HUES64 (cell line): ENCODE measurements around the gene CEBPZ. TPM values are rescaled to one million over a fixed set of nuclear protein-coding genes. Genes with fewer than 3 reads are reported as not detected.
A peak's percentile ranks its signal among the peaks of the same experiment; 100 is the strongest.

Experiments used
- H3K27ac ChIP-seq: 2 replicates; pipeline ENCODE4 v1.7.0; 2013; ENCODE audit warnings: low read depth, low read length, inconsistent platforms
- H3K27me3 ChIP-seq: 2 replicates; pipeline ENCODE4 v1.6.1; 2013; ENCODE audit warnings: mild to moderate bottlenecking, low read length; ENCODE audit not compliant: insufficient read depth
- H3K36me3 ChIP-seq: 2 replicates; pipeline ENCODE4 v1.6.1; 2013; ENCODE audit warnings: mild to moderate bottlenecking, low read length; ENCODE audit not compliant: insufficient read depth
- H3K4me1 ChIP-seq: 2 replicates; pipeline ENCODE4 v1.6.1; 2013; ENCODE audit warnings: mild to moderate bottlenecking, low read length, moderate library complexity; ENCODE audit not compliant: insufficient read depth
- H3K4me3 ChIP-seq: 2 replicates; pipeline ENCODE4 v1.5.1; 2013; ENCODE audit warnings: mild to moderate bottlenecking, low read length, moderate library complexity
- H3K9ac ChIP-seq: 2 replicates; pipeline ENCODE4 v1.6.1; 2013; ENCODE audit warnings: mild to moderate bottlenecking, low read depth, low read length
- H3K9me3 ChIP-seq: 2 replicates; pipeline ENCODE4 v1.6.1; 2013; ENCODE audit warnings: low read depth, low read length; ENCODE audit not compliant: insufficient read depth
- WGBS: fragments of 150-250, 120-280 bp; methylation state at CpG from one replicate; pipeline ENCODE4 v1.1.7; 2013; ENCODE audit warnings: missing lambda C conversion rate; 5-methylcytosine and 5-hydroxymethylcytosine counted together
- polyA plus RNA-seq, 2 experiments: library from polyadenylated mRNA; stranded (reverse); fragments of 50-300 nt; gene quantifications; one replicate each; pipeline ENCODE4 v1.2.3, GENCODE V29; 2013

CEBPZ gene, protein sequence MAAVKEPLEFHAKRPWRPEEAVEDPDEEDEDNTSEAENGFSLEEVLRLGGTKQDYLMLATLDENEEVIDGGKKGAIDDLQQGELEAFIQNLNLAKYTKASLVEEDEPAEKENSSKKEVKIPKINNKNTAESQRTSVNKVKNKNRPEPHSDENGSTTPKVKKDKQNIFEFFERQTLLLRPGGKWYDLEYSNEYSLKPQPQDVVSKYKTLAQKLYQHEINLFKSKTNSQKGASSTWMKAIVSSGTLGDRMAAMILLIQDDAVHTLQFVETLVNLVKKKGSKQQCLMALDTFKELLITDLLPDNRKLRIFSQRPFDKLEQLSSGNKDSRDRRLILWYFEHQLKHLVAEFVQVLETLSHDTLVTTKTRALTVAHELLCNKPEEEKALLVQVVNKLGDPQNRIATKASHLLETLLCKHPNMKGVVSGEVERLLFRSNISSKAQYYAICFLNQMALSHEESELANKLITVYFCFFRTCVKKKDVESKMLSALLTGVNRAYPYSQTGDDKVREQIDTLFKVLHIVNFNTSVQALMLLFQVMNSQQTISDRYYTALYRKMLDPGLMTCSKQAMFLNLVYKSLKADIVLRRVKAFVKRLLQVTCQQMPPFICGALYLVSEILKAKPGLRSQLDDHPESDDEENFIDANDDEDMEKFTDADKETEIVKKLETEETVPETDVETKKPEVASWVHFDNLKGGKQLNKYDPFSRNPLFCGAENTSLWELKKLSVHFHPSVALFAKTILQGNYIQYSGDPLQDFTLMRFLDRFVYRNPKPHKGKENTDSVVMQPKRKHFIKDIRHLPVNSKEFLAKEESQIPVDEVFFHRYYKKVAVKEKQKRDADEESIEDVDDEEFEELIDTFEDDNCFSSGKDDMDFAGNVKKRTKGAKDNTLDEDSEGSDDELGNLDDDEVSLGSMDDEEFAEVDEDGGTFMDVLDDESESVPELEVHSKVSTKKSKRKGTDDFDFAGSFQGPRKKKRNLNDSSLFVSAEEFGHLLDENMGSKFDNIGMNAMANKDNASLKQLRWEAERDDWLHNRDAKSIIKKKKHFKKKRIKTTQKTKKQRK
- polyA plus RNA-seq (2013, experiment 1 of 2), result 103 TPM
- polyA plus RNA-seq (2013, experiment 2 of 2), result 104 TPM

DNA sequence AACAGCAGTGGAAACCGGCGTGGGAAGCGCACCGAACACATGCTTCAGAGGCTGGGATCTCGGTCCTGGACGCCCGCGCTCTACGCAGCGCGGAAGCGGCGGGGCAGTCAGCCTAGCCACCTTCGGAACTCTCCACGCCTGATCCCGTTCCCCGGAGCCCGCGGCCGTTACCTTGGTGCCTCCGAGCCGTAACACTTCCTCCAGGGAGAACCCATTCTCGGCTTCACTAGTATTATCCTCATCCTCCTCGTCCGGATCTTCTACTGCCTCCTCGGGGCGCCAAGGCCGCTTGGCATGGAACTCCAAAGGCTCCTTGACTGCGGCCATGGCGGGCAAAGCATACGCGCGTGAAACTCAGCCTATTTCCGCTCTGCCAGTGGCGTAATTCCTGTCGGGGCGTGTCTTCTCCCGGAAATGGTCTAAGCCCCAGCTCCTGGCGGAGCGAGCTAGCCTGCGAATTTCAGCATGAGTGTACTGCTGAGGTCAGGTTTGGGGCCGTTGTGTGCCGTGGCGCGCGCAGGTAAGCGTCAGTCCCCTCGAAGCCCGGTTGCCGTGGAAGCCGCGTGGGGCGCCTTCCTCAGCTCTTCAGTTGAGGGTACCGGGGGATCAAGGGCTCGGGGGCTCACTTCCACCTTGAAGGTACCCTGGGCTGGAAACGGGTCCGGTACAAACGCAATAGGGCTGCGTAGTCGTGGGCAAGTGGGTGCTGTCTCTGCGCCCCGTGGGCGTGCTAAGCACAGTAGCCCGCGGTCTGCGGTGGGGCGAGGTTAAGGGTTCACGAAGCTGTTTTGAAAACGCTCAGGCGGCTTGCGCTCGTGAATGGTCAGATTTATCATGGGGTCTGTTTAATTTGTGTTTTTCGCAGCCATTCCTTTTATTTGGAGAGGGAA lies at the start of gene CEBPZ, which contains the start of gene NDUFAF7:
Gene CEBPZ, minus strand, starts transcription at position 356 of the 890 bp plus-strand sequence. Its CDS starts 29 bp downstream, at position 327.
Gene NDUFAF7, plus strand, starts transcription at position 418 of the 890 bp plus-strand sequence. Its CDS starts 48 bp downstream, at position 466.
- peaks cover 40% of the 10 kb centered on the region for H3K4me1 ChIP-seq
- peak within 1 kb of the TSS; percentile 84 for H3K27ac ChIP-seq
- H3K36me3 ChIP-seq, result peaks cover 63% of the 10 kb centered on the region
- WGBS, result under 1% methylated on average over 73 of the region's 73 CpGs
- H3K27me3 ChIP-seq, result no peaks in the 10 kb centered on the region
- H3K4me3 ChIP-seq, result peak within 1 kb of the TSS; percentile 98
- peak within 1 kb of the TSS; percentile 90 for H3K9ac ChIP-seq
- H3K9me3 ChIP-seq, result no peaks in the 10 kb centered on the region

DNA sequence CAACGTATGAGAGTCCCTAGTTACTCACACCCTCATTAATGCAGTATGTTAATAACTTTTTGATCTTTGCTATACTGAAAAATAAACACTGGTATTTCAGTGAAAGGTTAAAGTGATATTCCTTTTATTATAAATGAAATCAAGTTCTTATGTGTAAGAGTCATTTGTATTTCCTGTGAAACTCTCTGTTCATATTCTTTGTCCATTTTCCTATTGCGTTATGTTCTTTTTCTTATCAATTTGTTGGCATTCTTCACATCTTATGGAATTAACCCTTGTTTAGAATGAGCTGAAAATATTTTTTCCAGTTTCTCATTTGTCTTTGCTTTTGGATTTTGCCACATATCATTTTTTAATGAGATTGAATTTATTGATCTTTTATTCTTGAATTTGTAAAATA lies 44.9 kb upstream of the CEBPZ start:
- no peaks in the 10 kb centered on the region for H3K27me3 ChIP-seq
- 0 out of 2 replicates have a peak, but pooled peaks cover 4% of the 10 kb centered on the region for H3K4me1 ChIP-seq
- no peak overlapping the region for H3K27ac ChIP-seq
- H3K9me3 ChIP-seq, result no peaks in the 10 kb centered on the region
- 100% methylated on average over 1 of the region's 2 CpGs for WGBS
- H3K36me3 ChIP-seq, result peaks cover 93% of the 10 kb centered on the region
- no peak overlapping the region for H3K9ac ChIP-seq
- no peak overlapping the region for H3K4me3 ChIP-seq

DNA sequence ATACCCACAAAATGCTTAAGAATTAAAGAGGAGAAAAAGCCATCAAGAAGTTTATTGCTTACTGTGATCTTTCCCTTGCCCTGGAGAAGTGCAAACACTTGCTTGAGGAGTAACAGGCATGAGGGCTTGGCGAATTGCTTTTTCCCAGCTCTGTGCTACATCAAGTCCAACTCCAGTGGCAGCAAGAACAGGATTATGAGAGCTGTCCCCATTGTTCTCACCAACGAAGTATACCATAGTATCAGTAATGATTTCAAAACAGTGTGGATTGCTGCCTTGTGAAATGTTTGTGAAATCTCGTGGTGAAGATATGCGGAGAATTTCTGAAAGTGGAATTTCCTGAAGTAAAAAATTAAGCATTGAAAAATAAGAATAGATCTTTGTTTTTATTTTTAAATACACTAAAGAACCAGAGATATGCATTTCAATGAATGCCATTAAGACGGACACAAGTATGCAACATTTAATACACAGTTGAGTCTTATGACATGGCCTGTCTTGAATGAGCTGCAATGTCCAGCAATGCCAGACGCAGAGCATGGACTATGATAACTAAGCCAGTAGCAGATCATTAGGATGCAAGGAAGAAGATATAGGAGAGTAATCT lies 43.1 kb upstream of the CEBPZ start:
- H3K4me3 ChIP-seq, result no peak overlapping the region
- 0 out of 2 replicates have a peak, but pooled peaks cover 4% of the 10 kb centered on the region for H3K4me1 ChIP-seq
- H3K27ac ChIP-seq, result no peak overlapping the region
- H3K36me3 ChIP-seq, result peaks cover 90% of the 10 kb centered on the region
- WGBS, result 92% methylated on average over 6 of the region's 6 CpGs
- H3K9me3 ChIP-seq, result no peaks in the 10 kb centered on the region
- H3K27me3 ChIP-seq, result no peaks in the 10 kb centered on the region
- H3K9ac ChIP-seq, result no peak overlapping the region

DNA sequence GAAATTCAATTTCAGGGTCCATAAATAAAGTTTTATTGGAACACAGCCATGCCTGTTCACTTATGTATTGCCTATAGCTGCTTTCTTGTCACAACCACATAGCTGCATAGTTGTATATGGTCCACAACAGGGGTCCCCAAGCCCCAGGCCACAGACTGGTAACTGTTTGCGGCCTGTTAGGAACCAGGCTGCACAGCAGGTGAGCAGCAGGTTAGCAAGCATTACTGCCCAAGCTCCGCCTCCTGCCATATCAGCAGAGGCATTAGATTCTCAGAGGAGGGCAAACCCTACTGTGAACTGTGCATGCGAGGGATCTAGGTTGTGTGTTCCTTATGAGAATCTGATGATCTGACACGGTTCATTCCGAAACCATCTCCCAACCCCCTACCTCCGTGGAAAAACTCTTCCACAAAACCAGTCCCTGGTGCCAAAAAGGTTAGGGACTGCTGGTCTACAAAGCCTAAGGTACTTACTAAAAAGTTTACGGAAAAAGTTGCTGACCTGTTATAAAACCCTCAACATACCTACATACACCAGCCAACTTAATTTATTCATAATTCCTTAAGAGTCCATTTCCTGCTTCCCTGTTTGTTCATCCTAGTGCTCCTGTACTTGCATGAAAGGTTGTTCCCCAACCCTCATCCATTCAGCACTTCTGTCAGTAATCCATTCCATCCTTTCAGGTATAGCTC lies 40.1 kb upstream of the CEBPZ start:
- Histone ChIP-seq H3K4me1 (0 out of 2 replicates have a peak, but pooled peaks cover 4% of the 10 kb centered on the region), H3K27me3 (no peaks in the 10 kb centered on the region), H3K27ac (no peak overlapping the region), H3K9me3 (no peaks in the 10 kb centered on the region), H3K36me3 (peaks cover 94% of the 10 kb centered on the region), H3K4me3 (no peak overlapping the region), H3K9ac (no peak overlapping the region)
- WGBS, result 83% methylated on average over 7 of the region's 7 CpGs

DNA sequence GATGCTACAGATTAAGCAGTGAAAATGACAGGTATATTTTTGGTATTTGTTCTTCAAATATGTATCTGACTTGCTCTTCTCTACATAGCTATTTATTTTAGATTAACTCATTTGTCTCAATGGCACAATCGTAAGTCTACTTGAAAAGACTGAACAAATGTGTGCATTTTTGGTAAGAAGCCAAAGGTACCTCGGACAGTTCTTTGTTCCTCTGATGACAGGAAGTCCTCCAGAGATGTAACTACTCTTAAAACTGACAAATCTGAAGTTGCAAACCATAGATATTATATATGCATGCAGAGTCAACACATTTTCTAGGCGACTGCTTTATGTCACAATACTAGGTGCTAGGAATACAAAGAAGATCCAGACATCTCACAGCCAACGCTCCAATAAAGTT lies 36.7 kb upstream of the CEBPZ start:
- H3K4me3 ChIP-seq, result no peak overlapping the region
- H3K9me3 ChIP-seq, result no peaks in the 10 kb centered on the region
- H3K9ac ChIP-seq, result no peak overlapping the region
- H3K4me1 ChIP-seq, result peaks cover 11% of the 10 kb centered on the region; the same call in 1 of the 2 replicates
- peaks cover 88% of the 10 kb centered on the region for H3K36me3 ChIP-seq
- no peak overlapping the region for H3K27ac ChIP-seq
- H3K27me3 ChIP-seq, result no peaks in the 10 kb centered on the region
- 94% methylated on average over 4 of the region's 4 CpGs for WGBS

DNA sequence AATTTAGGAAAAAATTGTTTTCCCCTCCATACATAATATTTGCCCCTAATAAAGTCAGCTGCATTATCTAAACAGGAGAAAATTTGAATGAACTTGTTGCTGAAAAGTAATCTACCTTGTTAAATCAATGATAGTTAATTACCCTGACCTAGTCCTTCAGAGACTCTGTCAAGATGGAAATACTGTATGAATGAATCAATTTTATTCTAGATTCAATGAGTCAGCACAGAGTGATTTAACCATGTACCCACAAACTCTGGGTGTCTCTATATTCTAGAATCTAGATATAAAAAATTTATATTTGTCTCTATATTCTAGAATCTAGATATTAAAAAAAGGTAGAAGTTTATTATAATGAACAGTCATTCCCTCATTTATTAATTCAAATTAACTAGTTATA lies 36.3 kb upstream of the CEBPZ start:
- H3K27ac ChIP-seq, result no peak overlapping the region
- H3K9ac ChIP-seq, result no peak overlapping the region
- H3K36me3 ChIP-seq, result peaks cover 88% of the 10 kb centered on the region
- no peaks in the 10 kb centered on the region for H3K9me3 ChIP-seq
- peaks cover 11% of the 10 kb centered on the region; the same call in 1 of the 2 replicates for H3K4me1 ChIP-seq
- H3K4me3 ChIP-seq, result no peak overlapping the region
- H3K27me3 ChIP-seq, result no peaks in the 10 kb centered on the region

DNA sequence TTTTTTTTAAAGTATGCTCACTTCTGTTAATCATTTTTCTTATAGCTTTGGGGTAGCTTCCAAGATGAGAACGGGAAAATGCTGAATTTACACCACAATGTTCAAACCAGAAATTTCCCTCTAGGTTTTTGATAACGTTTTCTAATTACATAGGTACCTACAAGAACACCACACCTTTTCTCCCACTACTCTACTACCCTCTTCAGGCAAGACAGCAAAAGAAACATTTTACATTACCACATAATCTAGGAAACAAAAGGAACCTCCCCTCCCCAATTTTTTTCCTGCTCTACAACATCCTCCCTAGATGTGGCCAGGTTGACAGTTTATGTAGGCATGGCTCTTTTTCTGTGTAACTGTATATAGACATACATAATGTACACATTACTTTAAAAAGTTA lies 32.4 kb upstream of the CEBPZ start:
- peaks cover 85% of the 10 kb centered on the region for H3K36me3 ChIP-seq

DNA sequence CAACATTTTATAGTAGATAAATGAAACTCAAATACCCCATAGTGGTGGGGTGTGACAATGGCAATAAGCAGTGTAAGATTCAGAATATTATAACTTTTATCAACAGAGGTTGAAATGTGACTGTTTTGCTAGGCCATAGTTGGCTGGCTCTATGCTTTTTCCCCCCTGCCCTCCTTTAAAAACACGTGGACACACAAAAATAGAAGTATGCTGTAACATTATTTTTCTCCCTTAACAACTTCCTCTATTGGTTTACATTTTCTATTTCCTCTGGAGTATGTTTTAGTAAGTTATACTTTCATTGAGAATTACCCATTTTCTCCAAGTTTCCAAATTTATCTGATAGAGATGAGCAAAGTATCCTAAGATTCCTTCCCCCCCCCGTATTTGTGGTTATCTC lies 31.1 kb upstream of the CEBPZ start:
- Histone ChIP-seq H3K36me3 (peaks cover 85% of the 10 kb centered on the region), H3K9ac (no peak overlapping the region), H3K4me1 (peaks cover 7% of the 10 kb centered on the region; the same call in 1 of the 2 replicates), H3K4me3 (no peak overlapping the region), H3K9me3 (no peaks in the 10 kb centered on the region), H3K27ac (no peak overlapping the region), H3K27me3 (no peaks in the 10 kb centered on the region)
- 100% methylated on average over 1 of the region's 2 CpGs for WGBS

More for the DNA sequence above, 32.4 kb upstream of the CEBPZ start:
- Histone ChIP-seq H3K4me3 (no peak overlapping the region), H3K27me3 (no peaks in the 10 kb centered on the region), H3K9me3 (no peaks in the 10 kb centered on the region), H3K9ac (no peak overlapping the region), H3K4me1 (peaks cover 7% of the 10 kb centered on the region; the same call in 1 of the 2 replicates), H3K27ac (no peak overlapping the region)
- 93% methylated on average over 2 of the region's 2 CpGs for WGBS

DNA sequence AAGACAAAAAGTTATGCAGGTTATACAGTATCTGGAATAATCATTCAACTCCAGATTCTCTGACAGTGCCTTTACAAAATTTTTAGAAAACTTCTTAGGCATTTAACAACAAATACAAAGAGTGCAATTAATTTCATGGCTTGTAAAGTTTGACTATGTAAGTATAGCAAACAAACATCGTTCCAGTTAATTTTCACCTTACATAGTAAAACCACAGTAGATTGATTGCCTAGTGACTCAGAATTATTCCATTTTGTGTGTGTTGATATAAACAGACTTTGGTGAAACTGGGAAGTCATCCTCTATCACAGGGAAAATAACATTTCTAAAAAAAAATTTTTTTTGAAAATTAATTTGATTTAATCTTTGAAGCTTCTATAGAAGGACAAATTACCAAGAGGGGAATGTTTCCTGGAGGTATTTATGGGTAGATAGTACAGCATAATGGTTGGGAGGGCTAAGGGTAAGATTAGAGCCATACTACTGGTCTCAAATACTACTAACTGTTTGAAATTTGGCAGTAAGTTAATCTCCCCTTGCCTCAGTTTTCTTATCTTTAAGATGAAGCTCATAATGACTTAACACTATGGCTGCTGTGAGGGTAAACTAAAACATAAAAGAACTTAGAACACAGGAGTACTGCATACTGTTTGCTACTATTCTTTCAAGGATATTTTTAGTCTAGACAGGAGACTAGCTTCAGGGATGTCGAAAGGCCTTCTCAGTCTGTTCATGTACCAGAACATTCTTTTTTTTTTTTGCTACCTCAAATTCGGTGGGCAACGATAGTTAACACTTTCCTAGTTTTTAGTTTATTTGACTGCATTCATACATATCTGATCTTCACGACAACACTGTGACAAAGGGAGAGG lies 19.7 kb upstream of the CEBPZ start:
- Histone ChIP-seq H3K4me1 (no peaks in the 10 kb centered on the region), H3K9me3 (no peaks in the 10 kb centered on the region), H3K27me3 (no peaks in the 10 kb centered on the region), H3K4me3 (no peak overlapping the region), H3K36me3 (peaks cover 100% of the 10 kb centered on the region), H3K27ac (no peak overlapping the region), H3K9ac (no peak overlapping the region)
- WGBS, result 87% methylated on average over 4 of the region's 5 CpGs
